LNCaP clone FGC (cell line): ENCODE results near the gene ACOT11.
"Not testable (repeated sequence)": the region's sequence is repeated elsewhere in the genome, so short reads cannot be mapped to it uniquely, and the experiment has no call there.

Experiments
- DNase-seq: peaks from one replicate; pipeline ENCODE4 v3.0.0-alpha.2; 2011; ENCODE audit warnings: low read depth
- H3K4me3 ChIP-seq: 2 replicates; pipeline ENCODE4 v1.5.1; 2011; ENCODE audit warnings: mild to moderate bottlenecking, low read depth, low read length, control low read depth
- CTCF ChIP-seq: IDR thresholded peaks from 2 replicates; pipeline ENCODE4 v1.5.1; 2012; ENCODE audit warnings: mild to moderate bottlenecking; ENCODE audit not compliant: control insufficient read depth, insufficient read depth; ENCODE audit errors: extremely low read depth

Gene ACOT11

DNA sequence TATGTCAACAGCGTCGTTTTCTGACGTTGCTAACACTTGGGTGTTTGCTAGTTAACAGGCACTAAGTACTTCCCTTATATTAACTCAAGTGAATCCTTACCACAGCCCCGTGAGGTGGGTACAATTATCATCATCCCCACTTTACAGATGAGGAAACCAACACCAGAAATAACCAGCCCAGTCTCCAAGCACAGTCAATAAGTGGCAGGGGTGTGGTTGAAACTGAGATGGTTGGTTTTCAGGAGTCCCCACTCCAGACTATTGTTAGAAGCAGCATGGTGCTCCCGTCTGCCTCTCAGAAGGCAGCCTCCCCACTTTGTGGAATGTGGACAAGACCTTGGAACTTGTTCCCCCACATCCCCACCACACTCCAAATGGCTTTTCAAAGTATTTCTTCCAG lies 45.7 kb upstream of the ACOT11 start:
- H3K4me3 ChIP-seq = no peak overlapping the region
- no peak for DNase-seq
- no peak for TF ChIP-seq CTCF

GRCh38 chr1:54506594-54506993 lies 41.4 kb upstream of the ACOT11 start:
- DNase-seq = no peak
- TF ChIP-seq CTCF = no peak

GRCh38 chr1:54507033-54507870 lies 40.8 kb upstream of the ACOT11 start:
- DNase-seq = no peak

More at GRCh38 chr1:54506594-54506993, 41.4 kb upstream of the ACOT11 start:
- no peak overlapping the region for H3K4me3 ChIP-seq

GRCh38 chr1:54510715-54511270 lies 37.2 kb upstream of the ACOT11 start:
- no peak for DNase-seq
- no peak overlapping the region for H3K4me3 ChIP-seq
- TF ChIP-seq CTCF = no peak

More at GRCh38 chr1:54507033-54507870, 40.8 kb upstream of the ACOT11 start:
- no peak for TF ChIP-seq CTCF
- no peak overlapping the region for H3K4me3 ChIP-seq

GRCh38 chr1:54513921-54514580 lies 34.0 kb upstream of the ACOT11 start:
- not testable (repeated sequence) for DNase-seq, H3K4me3 ChIP-seq

- DNase-seq = no peak
- H3K4me3 ChIP-seq = no peak overlapping the region
- no peak for TF ChIP-seq CTCF
These were observed 31.6 kb upstream of the ACOT11 start for GRCh38 chr1:54516249-54516920.

DNA sequence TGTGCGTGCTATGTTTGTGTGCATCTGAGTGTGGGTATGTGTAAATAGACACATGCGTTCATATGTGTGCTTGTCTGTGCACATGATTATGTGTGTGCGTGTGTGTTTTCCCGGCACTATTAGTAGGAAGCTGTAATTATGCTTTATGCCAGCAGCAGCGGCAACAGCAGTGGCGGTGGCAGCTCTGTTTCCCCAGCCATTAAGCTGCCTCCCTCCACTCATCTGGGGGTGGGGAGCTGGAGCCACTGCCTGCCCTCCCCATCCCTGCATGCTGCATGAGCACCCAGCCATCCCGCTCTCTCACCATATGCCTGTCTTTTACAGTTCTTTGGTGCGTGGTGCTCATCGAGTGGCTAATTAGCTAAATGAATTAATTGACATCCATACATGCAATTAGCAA lies 30.5 kb upstream of the ACOT11 start:
- no peak for DNase-seq
- H3K4me3 ChIP-seq = no peak overlapping the region
- TF ChIP-seq CTCF = no peak
